Measurements from ENCODE around the gene CLDN19. TPM values are rescaled to one million over a fixed set of nuclear protein-coding genes. Genes with fewer than 3 reads are reported as not detected.
"Not testable (repeated sequence)": the region's sequence is repeated elsewhere in the genome, so short reads cannot be mapped to it uniquely, and the experiment has no call there.

Gene CLDN19
- total RNA-seq, 2 donors from 2014 or later, result 0.14 to 0.49 TPM

DNA sequence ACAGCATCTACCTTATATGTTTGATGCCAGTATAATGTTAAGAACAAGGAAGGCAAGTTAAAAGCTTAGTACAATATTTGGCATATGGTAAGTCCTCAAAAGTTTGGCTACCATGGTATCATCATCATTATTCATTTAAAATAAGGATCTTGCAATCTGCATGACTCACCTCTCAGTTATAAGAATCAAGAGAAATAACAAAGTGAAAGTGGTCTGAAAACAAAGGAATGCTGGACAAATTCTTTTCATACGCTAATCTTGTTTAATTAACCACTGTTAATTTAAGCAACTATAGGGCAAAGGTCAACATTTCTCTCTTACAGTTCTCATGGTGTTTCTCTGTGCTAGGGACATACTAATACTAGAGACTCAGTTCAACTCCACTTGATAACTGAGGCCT is 13.0 kb upstream of the CLDN19 start:
- ATAC-seq (ENCODE audit: insufficient number of reproducible peaks, low FRiP score, low read depth) (no peak), DNase-seq (ENCODE audit: low spot score) (no peak)
- Histone ChIP-seq H3K27ac (no peak overlapping the region), H3K9me3 (no peaks in the 10 kb centered on the region), H3K4me1 (ENCODE audit: control insufficient read depth in 1 of 2, low read depth in 2 of 2) (no peaks in the 10 kb centered on the region), H3K4me3 (no peak overlapping the region), H3K27me3 (replicated peaks; ENCODE audit: insufficient read depth) (no peaks in the 10 kb centered on the region), H3K36me3 (peaks cover 72% of the 10 kb centered on the region)
- TF ChIP-seq, protein P1, sequence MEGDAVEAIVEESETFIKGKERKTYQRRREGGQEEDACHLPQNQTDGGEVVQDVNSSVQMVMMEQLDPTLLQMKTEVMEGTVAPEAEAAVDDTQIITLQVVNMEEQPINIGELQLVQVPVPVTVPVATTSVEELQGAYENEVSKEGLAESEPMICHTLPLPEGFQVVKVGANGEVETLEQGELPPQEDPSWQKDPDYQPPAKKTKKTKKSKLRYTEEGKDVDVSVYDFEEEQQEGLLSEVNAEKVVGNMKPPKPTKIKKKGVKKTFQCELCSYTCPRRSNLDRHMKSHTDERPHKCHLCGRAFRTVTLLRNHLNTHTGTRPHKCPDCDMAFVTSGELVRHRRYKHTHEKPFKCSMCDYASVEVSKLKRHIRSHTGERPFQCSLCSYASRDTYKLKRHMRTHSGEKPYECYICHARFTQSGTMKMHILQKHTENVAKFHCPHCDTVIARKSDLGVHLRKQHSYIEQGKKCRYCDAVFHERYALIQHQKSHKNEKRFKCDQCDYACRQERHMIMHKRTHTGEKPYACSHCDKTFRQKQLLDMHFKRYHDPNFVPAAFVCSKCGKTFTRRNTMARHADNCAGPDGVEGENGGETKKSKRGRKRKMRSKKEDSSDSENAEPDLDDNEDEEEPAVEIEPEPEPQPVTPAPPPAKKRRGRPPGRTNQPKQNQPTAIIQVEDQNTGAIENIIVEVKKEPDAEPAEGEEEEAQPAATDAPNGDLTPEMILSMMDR (IDR thresholded peaks at IDR 0.05), result no peak

DNA sequence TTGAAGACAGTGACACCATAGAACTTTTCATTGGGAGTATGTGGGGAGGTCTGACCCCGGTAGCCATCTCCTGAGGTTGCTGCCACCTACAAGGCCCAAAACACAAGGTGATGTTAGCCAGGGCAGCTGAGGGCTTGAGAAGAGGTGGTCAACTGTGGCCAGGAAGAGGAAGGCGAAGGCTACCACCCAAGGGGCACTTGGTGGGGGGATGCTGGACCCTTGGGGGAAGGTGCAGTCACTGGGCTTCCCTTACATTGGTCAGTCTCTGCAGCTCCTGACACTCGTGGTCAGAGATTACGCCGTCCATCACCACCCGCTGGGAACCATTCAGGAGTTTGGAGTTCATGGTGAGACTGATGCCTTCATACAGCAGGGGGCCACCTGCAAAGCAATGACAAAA is 12.2 kb upstream of the CLDN19 start:
- no peaks in the 10 kb centered on the region for H3K9me3 ChIP-seq
- DNase-seq (ENCODE audit: low spot score) (no peak), ATAC-seq (ENCODE audit: insufficient number of reproducible peaks, low FRiP score, low read depth) (no peak)
- H3K4me1 ChIP-seq (ENCODE audit: control insufficient read depth in 1 of 2, low read depth in 2 of 2), result no peaks in the 10 kb centered on the region
- TF ChIP-seq, protein P1 (IDR thresholded peaks at IDR 0.05), result no peak
- no peak overlapping the region for H3K4me3 ChIP-seq
- H3K27ac ChIP-seq, result no peak overlapping the region
- no peaks in the 10 kb centered on the region for H3K27me3 ChIP-seq (replicated peaks; ENCODE audit: insufficient read depth)
- peaks cover 73% of the 10 kb centered on the region for H3K36me3 ChIP-seq

DNA sequence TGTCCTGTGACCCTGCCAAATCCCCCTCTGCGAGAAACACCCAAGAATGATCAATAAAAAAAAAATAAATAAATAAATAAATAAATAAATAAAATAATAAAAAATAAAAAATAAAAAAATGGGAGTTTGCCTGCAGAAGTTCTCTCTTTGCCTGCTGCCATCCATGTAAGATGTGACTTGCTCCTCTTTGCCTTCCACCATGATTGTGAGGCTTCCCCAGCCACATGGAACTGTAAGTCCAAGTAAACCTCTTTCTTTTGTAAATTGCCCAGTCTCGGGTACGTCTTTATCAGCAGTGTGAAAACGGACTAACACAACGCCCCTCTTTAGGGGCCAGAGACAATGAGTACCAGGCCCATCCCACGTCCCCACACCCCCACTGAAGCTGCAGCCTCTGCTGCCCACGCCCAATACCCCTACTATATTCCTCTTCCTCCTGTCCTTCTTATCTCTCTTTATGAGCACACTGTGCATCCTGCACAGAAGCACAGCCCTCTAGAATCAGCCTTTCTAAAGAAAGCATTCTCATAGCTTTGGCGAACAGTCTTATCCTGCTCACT is 11.6 kb upstream of the CLDN19 start:
- not testable (repeated sequence) for H3K9me3 ChIP-seq; H3K4me1 ChIP-seq (ENCODE audit: control insufficient read depth in 1 of 2, low read depth in 2 of 2); DNase-seq (ENCODE audit: low spot score); ATAC-seq (ENCODE audit: insufficient number of reproducible peaks, low FRiP score, low read depth); H3K4me3 ChIP-seq; H3K27me3 ChIP-seq (replicated peaks; ENCODE audit: insufficient read depth); H3K27ac ChIP-seq
- H3K36me3 ChIP-seq, result peaks cover 78% of the 10 kb centered on the region

DNA sequence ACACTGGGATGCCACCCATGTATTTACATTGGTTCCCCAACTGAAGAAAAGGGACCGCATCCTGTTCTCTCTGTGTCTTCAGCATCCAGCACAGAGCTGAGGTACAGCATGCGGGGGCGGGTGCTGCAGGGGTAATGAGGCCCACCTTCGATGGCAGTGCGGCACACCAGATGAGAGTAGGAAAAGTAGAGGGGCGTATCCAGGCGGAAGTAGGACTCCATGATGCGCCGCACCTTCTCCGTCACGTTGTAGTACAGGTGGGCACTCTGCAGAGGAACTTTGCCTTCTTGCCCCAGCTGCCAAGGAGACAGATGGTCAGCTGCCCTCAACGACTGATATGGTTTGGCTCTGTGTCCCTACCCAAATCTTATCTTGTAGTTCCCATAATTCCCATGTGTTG is 10.0 kb upstream of the CLDN19 start:
- Histone ChIP-seq H3K4me3 (no peak overlapping the region), H3K36me3 (peaks cover 64% of the 10 kb centered on the region), H3K27ac (no peak overlapping the region), H3K9me3 (no peaks in the 10 kb centered on the region), H3K4me1 (ENCODE audit: control insufficient read depth in 1 of 2, low read depth in 2 of 2) (no peaks in the 10 kb centered on the region), H3K27me3 (replicated peaks; ENCODE audit: insufficient read depth) (no peaks in the 10 kb centered on the region)
- no peak for ATAC-seq (ENCODE audit: insufficient number of reproducible peaks, low FRiP score, low read depth)
- no peak for DNase-seq (ENCODE audit: low spot score)
- TF ChIP-seq, protein P1 (IDR thresholded peaks at IDR 0.05), result no peak

DNA sequence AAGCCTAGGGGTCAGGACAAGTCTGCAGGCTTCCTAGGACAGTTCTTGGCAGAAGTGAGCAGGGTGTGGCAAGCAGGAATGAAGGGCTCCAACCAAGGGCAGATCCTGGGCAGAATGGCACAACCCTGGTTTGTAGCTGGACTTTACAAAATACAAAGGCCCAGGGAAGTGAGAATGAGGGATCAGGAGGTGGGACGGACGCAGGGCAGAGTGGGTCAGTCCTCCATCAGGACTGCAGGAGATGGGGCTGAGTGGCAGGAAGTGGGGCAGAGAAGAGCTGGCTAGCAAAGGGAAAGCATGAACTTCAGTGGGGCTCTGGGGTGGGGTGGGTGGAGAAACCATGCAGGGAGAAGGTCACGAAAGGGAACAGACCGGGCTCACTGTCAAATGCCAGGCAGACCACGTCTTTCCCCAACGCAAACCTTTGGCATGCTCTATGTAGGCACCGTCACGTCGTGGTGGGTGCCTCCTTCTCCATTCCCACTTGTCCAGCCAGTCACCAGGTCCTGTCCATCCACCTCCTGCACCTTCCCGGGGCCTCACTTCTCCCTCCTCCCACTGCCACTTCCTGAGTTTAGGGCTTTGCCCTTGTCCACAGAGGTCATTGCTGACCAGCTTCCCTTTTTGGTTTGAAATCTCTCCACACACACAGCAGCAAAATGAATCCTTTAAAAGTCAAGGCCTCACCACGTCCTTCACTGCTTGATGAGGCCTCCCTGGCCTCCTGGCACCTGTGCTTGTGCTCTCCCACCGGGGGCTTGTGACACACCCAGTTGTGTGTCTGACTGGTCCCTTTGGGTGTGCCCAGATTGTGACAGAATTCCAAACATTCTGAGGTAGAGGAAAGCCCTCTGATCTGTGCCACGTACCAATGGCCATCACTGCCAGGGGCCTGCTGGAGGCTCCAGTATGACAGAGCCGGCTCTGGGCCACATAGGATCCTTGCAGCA is 8.7 kb upstream of the CLDN19 start:
- TF ChIP-seq, protein P1 (IDR thresholded peaks at IDR 0.05), result no peak
- ATAC-seq (ENCODE audit: insufficient number of reproducible peaks, low FRiP score, low read depth) (no peak), DNase-seq (ENCODE audit: low spot score) (no peak)
- Histone ChIP-seq H3K27me3 (replicated peaks; ENCODE audit: insufficient read depth) (no peaks in the 10 kb centered on the region), H3K27ac (no peak overlapping the region), H3K9me3 (no peaks in the 10 kb centered on the region), H3K4me1 (ENCODE audit: control insufficient read depth in 1 of 2, low read depth in 2 of 2) (no peaks in the 10 kb centered on the region), H3K36me3 (peaks cover 52% of the 10 kb centered on the region), H3K4me3 (no peak overlapping the region)

All from thoracic aorta (tissue), 2 donors.